GM21526 (cell line): ENCODE measurements around the gene ANP32A.
A peak's percentile ranks its signal among the peaks of the same experiment; 100 is the strongest.

Experiments used
- ATAC-seq: cut with Tn5 transposase; IDR thresholded peaks from one replicate; pipeline ENCODE4 v1.9.1; 2021; ENCODE audit warnings: moderate library complexity; ENCODE audit not compliant: unreplicated experiment, low FRiP score

Gene ANP32A

DNA sequence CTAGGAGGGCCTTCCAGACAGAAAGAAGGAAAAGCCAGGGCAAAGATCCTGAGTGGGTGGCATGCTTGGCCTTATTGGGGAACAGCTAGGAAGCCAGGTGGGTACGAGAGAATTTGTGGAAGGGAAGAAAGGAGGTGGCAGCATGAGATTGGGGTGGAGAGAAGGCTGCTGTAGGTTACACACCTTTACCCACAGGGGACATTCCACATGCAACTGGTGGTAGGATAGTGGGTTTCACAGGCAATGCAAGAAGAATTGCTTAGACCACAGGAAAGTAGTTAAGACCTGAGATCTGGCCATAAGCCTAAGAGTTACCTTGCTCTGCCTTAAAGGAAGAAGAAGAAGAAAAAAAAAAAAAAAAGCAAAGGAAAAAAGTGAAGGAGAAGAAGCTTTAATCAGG lies 19.8 kb downstream of the ANP32A start:
- no peak for ATAC-seq

GRCh38 chr15:68798346-68799094 lies 22.2 kb downstream of the ANP32A start:
- ATAC-seq, result no peak

- ATAC-seq, result no peak
Observed at GRCh38 chr15:68797599-68798345, 22.9 kb downstream of the ANP32A start.

GRCh38 chr15:68797191-68797590 lies 23.5 kb downstream of the ANP32A start:
- no peak for ATAC-seq

DNA sequence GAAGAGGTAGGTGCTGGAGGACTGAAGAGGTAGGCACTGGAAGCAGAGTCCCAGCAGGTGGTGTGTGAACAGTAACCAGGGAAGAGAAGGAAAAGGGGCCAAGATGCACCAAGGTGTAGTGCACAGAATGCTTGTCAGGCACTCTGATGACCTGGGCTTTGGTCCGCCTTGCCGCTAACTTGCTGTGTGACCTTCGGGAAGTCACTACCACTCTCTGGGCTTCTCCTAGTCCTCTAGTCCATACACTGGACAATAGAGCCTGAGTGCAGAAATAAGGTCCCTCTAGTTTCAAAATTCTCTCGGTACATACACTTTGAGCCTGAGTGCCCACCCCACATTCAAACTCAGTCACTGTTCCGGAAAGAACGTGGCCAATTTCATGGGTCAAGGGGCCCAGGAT lies 24.1 kb downstream of the ANP32A start:
- ATAC-seq, result no peak

DNA sequence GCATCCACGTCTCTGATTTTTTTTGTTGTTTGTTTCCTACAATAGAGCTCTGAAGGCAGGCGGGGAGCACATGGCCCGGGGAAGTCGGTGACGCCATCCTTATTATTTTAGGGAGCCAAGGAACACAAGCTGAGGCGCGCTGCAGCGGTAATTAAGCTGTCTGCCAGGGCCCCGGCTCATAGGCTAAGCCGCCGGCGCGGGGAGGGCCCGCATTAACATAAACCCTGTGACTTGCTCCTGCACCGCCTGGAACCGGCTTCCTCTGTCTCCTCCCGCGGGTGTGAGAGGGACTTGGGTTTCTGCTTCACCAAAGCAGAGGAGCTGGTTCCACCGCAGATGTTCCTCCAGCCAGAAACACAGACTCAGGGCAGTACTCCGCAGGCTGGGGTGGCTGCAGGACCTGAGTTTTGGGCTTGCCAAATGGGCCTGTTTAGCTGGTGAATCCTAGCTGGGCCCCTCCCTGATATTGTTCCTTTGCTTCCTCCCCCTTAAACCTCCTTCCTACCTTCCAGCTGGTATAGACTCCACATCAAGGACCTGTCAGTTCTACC lies 25.3 kb downstream of the ANP32A start:
- peak; percentile 57 for ATAC-seq

DNA sequence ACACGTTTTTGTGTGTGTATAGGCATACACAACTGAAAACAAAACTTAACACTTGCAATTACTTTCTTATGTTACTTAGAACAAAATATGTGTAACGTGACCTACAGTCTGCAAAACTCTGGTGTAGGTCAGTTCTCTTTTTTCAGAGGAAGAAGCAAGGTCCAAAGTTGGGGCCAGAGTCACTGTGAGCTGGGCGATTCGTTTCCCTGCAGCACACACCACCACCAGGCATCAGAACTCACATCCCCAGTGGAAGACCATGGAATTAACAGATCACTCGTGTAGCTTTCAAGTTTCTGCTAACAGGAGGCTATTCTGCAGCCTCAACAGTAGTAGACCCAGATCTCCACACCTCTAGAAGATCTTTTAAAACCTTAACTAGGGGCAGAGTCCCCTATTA lies 25.8 kb downstream of the ANP32A start:
- no peak for ATAC-seq

GRCh38 chr15:68794307-68794706 lies 26.4 kb downstream of the ANP32A start:
- ATAC-seq, result no peak

GRCh38 chr15:68793776-68794175 lies 26.9 kb downstream of the ANP32A start:
- no peak for ATAC-seq

DNA sequence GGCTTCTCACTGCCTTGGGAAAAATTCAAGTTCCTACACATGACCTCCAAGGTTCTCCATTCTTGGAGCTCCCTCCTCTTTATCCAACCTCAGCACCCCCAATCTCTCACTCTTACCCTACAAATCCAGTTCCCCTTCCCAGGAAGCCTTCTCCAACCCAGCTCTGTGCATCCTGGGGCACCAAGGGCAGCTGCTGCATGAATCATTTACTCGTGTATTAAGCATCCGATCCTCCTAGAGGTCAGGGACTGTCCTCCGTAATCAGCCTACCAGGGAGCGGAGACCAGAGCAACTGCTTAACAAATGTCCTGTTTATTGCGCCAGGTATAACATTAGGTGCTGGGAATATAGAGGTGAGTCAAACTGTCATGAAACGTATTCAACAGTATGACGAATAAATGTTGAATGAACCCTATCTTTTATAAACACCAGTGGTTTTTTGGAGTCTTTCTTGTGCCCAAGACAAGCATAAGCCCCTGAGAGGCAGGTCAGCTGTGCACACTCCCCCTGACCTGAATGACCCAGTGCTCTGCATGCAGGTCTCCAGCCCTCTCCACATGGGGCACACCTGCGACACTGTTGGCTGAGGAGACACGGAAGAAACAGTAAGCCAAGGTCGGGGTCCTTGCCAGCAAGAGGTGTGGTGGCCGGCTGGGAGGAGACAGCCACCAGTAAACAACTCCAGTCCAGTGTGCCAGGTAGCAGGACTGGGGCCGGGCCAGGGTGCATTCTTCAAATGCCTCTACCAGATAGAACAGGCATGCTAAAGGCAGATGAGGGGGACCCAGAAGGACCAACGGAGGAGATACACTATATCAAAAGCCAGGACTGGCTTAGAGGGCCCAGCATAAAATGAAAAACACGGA lies 27.6 kb downstream of the ANP32A start:
- no peak for ATAC-seq

DNA sequence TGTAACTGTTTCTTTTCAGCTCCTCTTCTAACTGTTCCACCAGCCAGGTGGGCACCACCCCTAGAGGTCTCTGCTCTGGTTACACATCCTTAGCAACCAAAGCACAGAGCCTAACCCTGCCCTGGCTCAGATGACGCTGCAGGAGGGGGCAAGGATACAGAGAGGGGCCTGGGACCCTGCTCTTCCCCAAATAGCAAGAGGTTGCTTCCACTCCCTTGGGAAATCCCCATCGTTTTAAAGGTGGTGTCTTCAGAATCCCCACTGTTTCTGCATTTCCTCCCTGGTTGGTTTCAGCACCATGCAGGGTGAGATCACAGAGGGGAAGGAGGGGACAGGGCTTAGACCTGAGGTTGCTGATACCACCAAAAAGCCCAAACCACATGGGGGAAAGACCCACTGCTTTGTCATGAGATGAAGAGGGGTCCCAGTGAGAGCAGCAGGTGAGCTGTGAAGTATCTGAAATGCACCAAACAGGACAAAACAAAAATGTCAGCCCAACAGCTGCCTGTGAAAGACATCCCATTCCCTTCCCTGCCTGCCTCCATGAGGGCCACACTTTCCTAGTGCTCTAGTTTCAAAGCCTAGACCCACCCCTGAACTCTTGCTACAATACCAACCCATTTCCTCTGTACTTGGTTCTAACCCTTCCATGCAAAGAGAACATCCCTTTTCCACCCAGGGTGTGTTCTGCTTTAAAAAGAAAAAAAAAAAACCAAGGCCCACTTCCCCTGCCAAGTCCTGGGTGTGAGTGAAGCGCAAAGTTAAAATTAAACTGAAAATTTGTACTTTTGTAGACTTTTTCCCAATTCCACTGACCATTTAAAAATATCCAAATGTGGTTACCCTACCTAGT lies 29.0 kb downstream of the ANP32A start:
- no peak for ATAC-seq

DNA sequence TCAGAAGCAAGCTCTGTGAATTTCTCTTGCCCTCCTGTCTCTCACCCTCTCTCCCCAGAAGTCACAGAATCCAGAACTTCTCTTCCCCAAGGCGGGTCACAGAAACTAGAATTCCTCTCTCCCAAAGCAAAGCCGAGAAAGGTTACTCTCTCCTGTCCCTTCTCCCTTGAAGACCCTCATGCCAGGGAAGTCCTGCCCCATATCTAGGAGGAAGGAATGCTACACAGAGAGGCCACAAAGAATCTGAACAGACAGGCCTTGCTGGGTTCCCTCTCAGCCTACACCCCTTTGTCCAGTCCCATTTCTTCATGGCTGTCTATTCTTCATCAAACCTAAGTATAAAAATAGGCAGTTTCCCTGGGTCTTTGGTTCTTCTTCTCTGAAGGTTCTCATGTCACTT lies 29.8 kb downstream of the ANP32A start:
- ATAC-seq, result no peak

- ATAC-seq, result no peak
Observed at GRCh38 chr15:68790242-68790575, 30.5 kb downstream of the ANP32A start.

DNA sequence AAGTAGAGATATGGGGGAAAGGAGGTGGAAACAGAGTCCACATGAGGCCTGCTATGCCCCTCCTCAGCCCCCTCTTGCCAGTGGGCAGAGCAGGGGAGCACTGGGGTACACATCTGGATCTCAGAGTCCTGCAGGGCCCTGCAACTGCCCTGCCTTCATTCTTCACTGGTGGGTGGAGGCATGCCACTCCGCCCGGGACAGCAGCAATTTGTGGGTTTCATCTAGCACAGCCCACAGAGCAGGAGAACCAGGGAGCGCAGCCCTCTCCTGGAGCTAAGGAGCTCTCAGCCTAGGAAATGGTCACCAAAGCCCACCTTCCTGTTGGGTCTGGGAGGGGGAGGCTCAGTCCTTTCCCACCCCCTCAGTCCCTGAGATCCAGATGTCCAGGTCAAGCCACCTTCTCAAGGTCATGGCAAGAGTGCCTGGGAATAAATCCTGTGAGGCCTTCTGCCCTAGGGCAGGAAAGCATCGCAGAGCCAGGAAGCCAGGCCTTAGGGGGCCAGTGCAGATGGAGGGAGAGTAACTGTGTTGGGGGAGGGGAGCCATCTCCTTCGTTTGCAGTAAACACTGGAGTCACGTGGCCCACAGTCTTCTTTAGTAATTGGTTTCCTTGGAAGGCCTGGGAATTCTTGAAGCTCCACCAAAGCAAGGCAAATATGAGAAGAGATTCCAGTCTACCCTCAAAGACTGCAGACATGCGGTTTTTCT lies 31.0 kb downstream of the ANP32A start:
- ATAC-seq, result no peak

- ATAC-seq, result no peak
Observed at GRCh38 chr15:68789091-68789490, 31.6 kb downstream of the ANP32A start.

DNA sequence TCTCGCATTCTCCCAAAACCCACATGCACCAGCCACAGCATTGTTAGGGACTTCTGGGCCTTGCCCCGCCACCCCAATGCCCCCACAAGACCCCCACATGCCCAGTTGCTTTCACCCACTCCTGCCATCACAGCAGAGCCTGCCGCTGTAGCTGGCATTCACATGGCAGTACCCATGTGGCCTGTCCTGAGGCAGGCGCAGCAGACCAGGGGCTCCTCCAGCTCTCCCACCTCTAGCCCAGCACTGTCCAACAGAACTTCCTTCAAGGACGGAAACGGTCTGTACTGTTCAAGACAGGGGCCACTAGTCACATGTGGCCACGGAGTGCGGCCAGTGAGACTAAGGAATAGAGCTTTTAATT lies 32.5 kb downstream of the ANP32A start:
- no peak for ATAC-seq

GRCh38 chr15:68787609-68788263 lies 33.0 kb downstream of the ANP32A start:
- no peak for ATAC-seq

- no peak for ATAC-seq
Observed at GRCh38 chr15:68786753-68787152, 33.9 kb downstream of the ANP32A start.

DNA sequence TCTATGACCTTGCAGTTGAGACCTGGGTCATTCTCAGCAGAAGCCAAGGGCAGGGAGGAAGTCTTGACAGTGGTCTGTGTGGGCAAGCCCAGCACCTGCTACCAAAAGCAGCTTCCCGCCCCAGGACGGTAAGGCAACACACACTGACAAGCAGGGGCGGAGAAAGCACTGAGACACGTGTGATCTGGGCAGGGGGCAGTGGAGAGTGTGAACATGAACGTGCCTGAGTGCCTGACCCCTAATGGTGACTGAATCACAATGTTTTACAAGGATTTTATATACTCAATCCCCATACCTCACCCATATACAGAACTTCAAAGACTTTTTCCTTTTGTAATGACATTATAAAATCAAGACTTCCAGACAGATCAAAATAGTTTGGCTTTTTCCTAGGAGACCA lies 35.2 kb downstream of the ANP32A start:
- no peak for ATAC-seq
